Keratinocyte (primary cell): ENCODE measurements around the gene NFAT5. TPM values are rescaled to one million over a fixed set of nuclear protein-coding genes. Genes with fewer than 3 reads are reported as not detected.

ENCODE experiments used
- DNase-seq: peaks from one replicate; pipeline ENCODE4 v3.0.0-alpha.2; 2011; ENCODE audit warnings: low read depth, missing footprints, low spot score
- FAIRE-seq: peaks from 2 replicates; lab custom pipeline; 2011; peaks lifted over from hg19 to GRCh38; lab: Jason Lieb, UNC
- H2AFZ ChIP-seq: 2 replicates; pipeline ENCODE4 v1.6.0; 2012; ENCODE audit warnings: low read length, control low read depth, inconsistent platforms; ENCODE audit not compliant: control insufficient read depth
- H3K27ac ChIP-seq: 2 replicates; pipeline ENCODE4 v1.5.1; 2011; ENCODE audit warnings: low read length; ENCODE audit not compliant: control insufficient read depth, insufficient read depth
- H3K27me3 ChIP-seq: 3 replicates; pipeline ENCODE4 v1.6.0; 2011; ENCODE audit warnings: low read length; ENCODE audit not compliant: control insufficient read depth, insufficient read depth; ENCODE audit errors: extremely low read depth
- H3K36me3 ChIP-seq, 2 experiments: 2 replicates in 1 of 2; 3 replicates in 1 of 2; pipeline ENCODE4 v1.5.1; 2011; ENCODE audit warnings: low read length in 2 of 2, mild to moderate bottlenecking in 1 of 2; ENCODE audit not compliant: control insufficient read depth in 2 of 2, insufficient read depth in 2 of 2; ENCODE audit errors: extremely low read depth in 1 of 2
- H3K4me1 ChIP-seq: 3 replicates; pipeline ENCODE4 v1.5.1; 2011; ENCODE audit warnings: low read length; ENCODE audit not compliant: control insufficient read depth, insufficient read depth; ENCODE audit errors: extremely low read depth
- H3K4me2 ChIP-seq: 3 replicates; pipeline ENCODE4 v1.6.0; 2011; ENCODE audit warnings: low read depth, low read length; ENCODE audit not compliant: control insufficient read depth, insufficient read depth; ENCODE audit errors: extremely low read depth
- H3K4me3 ChIP-seq, 3 experiments: fragments of 200-600 bp in 1 of 3; sonication (generic) in 1 of 3; 2 replicates in 2 of 3; 3 replicates in 1 of 3; pipeline ENCODE4 v1.5.1; 2011 to 2016; ENCODE audit warnings: low read length in 3 of 3, mild to moderate bottlenecking in 3 of 3, control low read depth in 2 of 3, inconsistent platforms in 1 of 3, low read depth in 1 of 3, mixed read lengths in 1 of 3, mixed run types in 1 of 3, moderate library complexity in 1 of 3; ENCODE audit not compliant: control insufficient read depth in 2 of 3, insufficient read depth in 2 of 3; ENCODE audit errors: extremely low read depth in 1 of 3
- H3K79me2 ChIP-seq: 2 replicates; pipeline ENCODE4 v1.6.0; 2012; ENCODE audit warnings: low read length; ENCODE audit not compliant: control insufficient read depth, insufficient read depth
- H3K9ac ChIP-seq: 3 replicates; pipeline ENCODE4 v1.6.0; 2011; ENCODE audit warnings: low read length; ENCODE audit not compliant: control insufficient read depth, insufficient read depth; ENCODE audit errors: extremely low read depth
- H3K9me1 ChIP-seq: 3 replicates; pipeline ENCODE4 v1.6.0; 2011; ENCODE audit warnings: low read length; ENCODE audit not compliant: control insufficient read depth, insufficient read depth; ENCODE audit errors: extremely low read depth
- H3K9me3 ChIP-seq: 2 replicates; pipeline ENCODE4 v1.5.1; 2012; ENCODE audit warnings: low read depth, low read length; ENCODE audit not compliant: control insufficient read depth
- H4K20me1 ChIP-seq: 3 replicates; pipeline ENCODE4 v1.6.0; 2011; ENCODE audit warnings: low read length; ENCODE audit not compliant: control insufficient read depth, insufficient read depth; ENCODE audit errors: extremely low read depth
- EZH2 ChIP-seq: IDR thresholded peaks from one replicate; pipeline ENCODE4 v1.6.1; 2012; ENCODE audit warnings: inconsistent platforms, mild to moderate bottlenecking, low read length, moderate library complexity
- dilution Hi-C: fragments of 300-500 bp; cut with MboI; formaldehyde crosslinking; loops from one replicate; pipeline ENCODE4 v1.7.0; 2020; ENCODE audit warnings: low sequenced_read_pairs; ENCODE audit not compliant: extremely low pct_ligation_motif_present
- polyA plus RNA-seq, 5 experiments: library from polyadenylated mRNA; depleted of rRNA in 3 of 5; stranded (reverse) in 3 of 5; stranded (forward) in 1 of 5; unstranded in 1 of 5; fragments of >200 nt; gene quantifications; 1 replicate in 1 of 5; 2 replicates in 3 of 5; 3 replicates in 1 of 5; pipeline versions ENCODE4 v1.2.1 to v1.2.3, GENCODE V29; 2011 to 2012; ENCODE audit warnings: missing spikeins in 2 of 5, low read depth in 1 of 5, low replicate concordance in 1 of 5
- TF ChIP-seq, protein P1 (sequence below), 3 experiments: IDR thresholded peaks in 1 of 3; conservative IDR thresholded peaks in 1 of 3; optimal IDR thresholded peaks in 1 of 3; 2 replicates in 2 of 3; 3 replicates in 1 of 3; pipeline versions ENCODE3 to v1.5.1; 2011; ENCODE audit warnings: low read length in 3 of 3, mild to moderate bottlenecking in 3 of 3, moderate library complexity in 2 of 3, control low read depth in 1 of 3, inconsistent platforms in 1 of 3; ENCODE audit not compliant: insufficient read depth in 2 of 3; ENCODE audit errors: extremely low read depth in 1 of 3

Gene NFAT5
- polyA plus RNA-seq, 1 donor (not counting 4 experiments of a cell fraction or from before 2014, with no cell fraction given), result 24.9 TPM

DNA sequence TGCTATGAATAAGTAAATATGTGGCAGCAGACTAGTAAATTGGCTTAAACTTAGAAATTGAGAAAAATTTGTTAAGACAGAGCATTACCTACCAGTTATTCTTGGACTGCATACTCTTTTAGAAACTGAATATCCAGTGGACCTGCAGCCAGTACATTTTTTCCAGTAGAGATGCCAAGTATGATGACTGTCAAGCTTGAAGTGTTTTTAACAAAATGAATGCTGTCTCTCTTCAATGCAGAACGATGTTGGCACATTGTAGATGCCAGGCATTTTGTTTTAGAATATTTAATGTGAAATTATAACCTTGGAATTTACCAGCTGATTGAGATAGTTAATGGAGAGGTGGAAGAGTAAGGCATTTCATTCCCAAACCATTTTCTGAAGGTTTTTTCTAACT, 52.5 kb downstream of the NFAT5 start:
- Histone ChIP-seq H3K4me2 (no peak overlapping the region), H3K27me3 (no peaks in the 10 kb centered on the region), H3K9me1 (no peaks in the 10 kb centered on the region), H3K79me2 (peaks cover 91% of the 10 kb centered on the region), H3K9me3 (no peaks in the 10 kb centered on the region), H2AFZ (no peak overlapping the region), H3K9ac (no peak overlapping the region), H3K27ac (no peak overlapping the region), H3K36me3 (peaks cover 3 to 4% of the 10 kb centered on the region in 2 experiments), H4K20me1 (no peaks in the 10 kb centered on the region), H3K4me1 (peaks cover 14% of the 10 kb centered on the region), H3K4me3 (no peak overlapping the region)
- dilution Hi-C loops, result no loop called here
- TF ChIP-seq EZH2, result no peak
- FAIRE-seq, result no peak
- no peak for DNase-seq

DNA sequence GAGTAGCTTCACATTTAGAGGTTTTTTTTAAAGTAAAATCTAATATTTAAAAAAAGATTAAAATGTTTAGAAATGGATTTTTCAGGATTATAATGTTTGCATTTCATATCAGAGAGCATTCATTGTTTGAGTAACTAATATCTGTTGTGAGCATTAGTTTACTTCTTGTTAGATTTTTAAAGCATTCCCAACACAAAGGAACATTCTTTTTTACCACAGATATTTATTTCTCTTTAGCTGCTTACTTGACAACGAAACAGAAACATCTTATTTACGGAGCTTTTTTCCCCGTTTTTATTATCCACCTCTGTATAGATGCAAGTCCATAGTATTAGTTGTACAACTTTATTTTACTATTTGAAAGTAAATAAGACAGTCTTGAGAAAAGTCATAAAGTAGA, 53.0 kb downstream of the NFAT5 start:
- Histone ChIP-seq H3K9ac (no peak overlapping the region), H3K36me3 (peaks cover 3 to 4% of the 10 kb centered on the region in 2 experiments), H4K20me1 (no peaks in the 10 kb centered on the region), H3K4me3 (no peak overlapping the region), H3K9me1 (no peaks in the 10 kb centered on the region), H3K27me3 (no peaks in the 10 kb centered on the region), H3K9me3 (no peaks in the 10 kb centered on the region), H3K4me1 (peaks cover 10% of the 10 kb centered on the region), H3K4me2 (no peak overlapping the region), H2AFZ (no peak overlapping the region), H3K79me2 (peaks cover 87% of the 10 kb centered on the region), H3K27ac (no peak overlapping the region)
- no peak for FAIRE-seq
- TF ChIP-seq, protein P1, sequence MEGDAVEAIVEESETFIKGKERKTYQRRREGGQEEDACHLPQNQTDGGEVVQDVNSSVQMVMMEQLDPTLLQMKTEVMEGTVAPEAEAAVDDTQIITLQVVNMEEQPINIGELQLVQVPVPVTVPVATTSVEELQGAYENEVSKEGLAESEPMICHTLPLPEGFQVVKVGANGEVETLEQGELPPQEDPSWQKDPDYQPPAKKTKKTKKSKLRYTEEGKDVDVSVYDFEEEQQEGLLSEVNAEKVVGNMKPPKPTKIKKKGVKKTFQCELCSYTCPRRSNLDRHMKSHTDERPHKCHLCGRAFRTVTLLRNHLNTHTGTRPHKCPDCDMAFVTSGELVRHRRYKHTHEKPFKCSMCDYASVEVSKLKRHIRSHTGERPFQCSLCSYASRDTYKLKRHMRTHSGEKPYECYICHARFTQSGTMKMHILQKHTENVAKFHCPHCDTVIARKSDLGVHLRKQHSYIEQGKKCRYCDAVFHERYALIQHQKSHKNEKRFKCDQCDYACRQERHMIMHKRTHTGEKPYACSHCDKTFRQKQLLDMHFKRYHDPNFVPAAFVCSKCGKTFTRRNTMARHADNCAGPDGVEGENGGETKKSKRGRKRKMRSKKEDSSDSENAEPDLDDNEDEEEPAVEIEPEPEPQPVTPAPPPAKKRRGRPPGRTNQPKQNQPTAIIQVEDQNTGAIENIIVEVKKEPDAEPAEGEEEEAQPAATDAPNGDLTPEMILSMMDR (optimal IDR thresholded peaks at IDR 0.05 in 1 of 3, IDR thresholded peaks at IDR 0.05 in 1 of 3, conservative IDR thresholded peaks at IDR 0.05 in 1 of 3; ENCODE audit: extremely low read depth in 1 of 3, insufficient read depth in 2 of 3, low read length in 3 of 3), result no peak
- TF ChIP-seq EZH2, result no peak
- no peak for DNase-seq
- dilution Hi-C loops, result no loop called here

DNA sequence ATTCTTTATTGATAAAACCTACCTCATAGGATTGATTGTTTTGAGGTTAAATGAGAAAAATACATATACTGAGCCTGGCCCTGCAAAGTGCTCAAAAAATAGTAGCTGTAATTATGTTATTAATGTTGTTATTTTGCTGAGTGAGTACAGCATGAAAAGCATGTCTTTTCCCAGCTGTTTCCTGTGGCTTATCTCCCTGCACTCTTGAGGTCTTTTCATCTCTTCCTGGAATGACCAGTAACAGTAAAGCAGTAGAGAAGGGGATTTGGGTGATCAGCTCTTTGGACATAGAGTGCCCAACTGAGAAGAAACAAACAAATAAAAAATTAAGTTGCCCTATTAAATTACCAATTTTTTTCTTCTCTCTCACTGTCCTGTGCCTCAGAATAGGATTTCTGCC, 53.7 kb downstream of the NFAT5 start:
- no peaks in the 10 kb centered on the region for H3K9me1 ChIP-seq
- H3K27me3 ChIP-seq, result no peaks in the 10 kb centered on the region
- H3K4me2 ChIP-seq, result no peak overlapping the region
- no peak overlapping the region for H2AFZ ChIP-seq
- dilution Hi-C loops, result no loop called here
- H3K36me3 ChIP-seq, result peaks cover 3 to 4% of the 10 kb centered on the region in 2 experiments
- H3K9me3 ChIP-seq, result no peaks in the 10 kb centered on the region
- DNase-seq (no peak), FAIRE-seq (no peak)
- peaks cover 2% of the 10 kb centered on the region for H3K4me1 ChIP-seq
- H3K79me2 ChIP-seq, result peaks cover 87% of the 10 kb centered on the region
- no peak overlapping the region for H3K4me3 ChIP-seq
- no peak overlapping the region for H3K27ac ChIP-seq
- no peak for TF ChIP-seq EZH2
- H3K9ac ChIP-seq, result no peak overlapping the region
- H4K20me1 ChIP-seq, result no peaks in the 10 kb centered on the region
